Choroid plexus epithelial cell (primary cell): ENCODE data around the gene ZNF804B.

Experiments used
- DNase-seq: peaks from one replicate; pipeline ENCODE4 v3.0.0-alpha.2; 2010; ENCODE audit warnings: low read depth
- H3K4me3 ChIP-seq: 2 replicates; pipeline ENCODE4 v1.5.1; 2011; ENCODE audit warnings: low read depth, mild to moderate bottlenecking, control low read depth, low read length, moderate library complexity
- CTCF ChIP-seq: conservative IDR thresholded peaks from 2 replicates; pipeline ENCODE4 v1.5.1; 2011; ENCODE audit warnings: low read depth, mild to moderate bottlenecking, control low read depth, inconsistent platforms, low read length, moderate library complexity

The ZNF804B gene

DNA sequence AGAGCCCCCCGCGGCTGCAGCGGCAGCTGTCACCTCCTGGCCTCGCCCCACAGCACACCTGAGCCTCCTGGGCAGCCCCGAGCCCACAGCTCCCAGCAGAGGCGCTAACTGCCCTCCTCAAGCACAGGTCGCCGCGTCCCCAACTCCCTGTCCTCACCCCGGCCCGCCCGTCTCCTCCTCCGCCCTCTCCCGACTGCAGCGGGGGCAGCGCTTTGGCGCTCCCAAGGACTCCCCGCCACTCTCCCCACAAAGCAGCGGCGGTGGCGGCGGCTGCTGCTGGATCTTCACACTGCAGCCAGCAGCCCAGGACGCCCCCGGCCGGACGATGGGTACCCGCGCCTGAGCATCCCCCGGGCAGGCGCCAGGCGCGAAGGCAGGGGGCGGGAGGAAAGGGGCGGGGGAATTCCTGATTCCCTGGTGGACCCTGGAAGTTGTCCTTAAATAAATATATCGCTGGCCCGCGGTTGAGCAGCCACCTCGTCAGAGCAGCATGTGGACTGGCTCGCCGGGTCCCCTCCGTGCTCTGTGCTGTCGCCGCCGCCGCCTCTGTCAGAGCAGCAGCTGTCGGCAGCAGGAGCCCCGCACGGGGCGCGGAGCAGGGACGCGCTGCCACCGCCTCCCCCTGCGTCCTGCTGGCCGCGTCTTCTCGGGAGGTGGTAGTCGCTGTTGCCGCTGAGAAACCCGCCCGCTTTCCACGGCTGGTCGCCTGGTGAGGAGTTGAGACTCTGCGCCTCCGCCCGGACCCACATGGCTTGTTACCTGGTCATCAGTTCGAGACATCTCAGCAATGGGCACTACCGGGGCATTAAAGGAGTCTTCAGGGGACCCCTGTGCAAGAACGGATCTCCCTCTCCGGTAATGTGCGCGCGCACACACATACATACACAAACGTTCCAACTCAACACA is at the start of gene ZNF804B:
TSS of gene ZNF804B (plus strand) at position 471 of the 906 bp plus-strand sequence. CDS start at position 748, 277 bp downstream.
- H3K4me3 ChIP-seq = no peak within 1 kb of the TSS
- no peak for DNase-seq
- no peak for TF ChIP-seq CTCF

DNA sequence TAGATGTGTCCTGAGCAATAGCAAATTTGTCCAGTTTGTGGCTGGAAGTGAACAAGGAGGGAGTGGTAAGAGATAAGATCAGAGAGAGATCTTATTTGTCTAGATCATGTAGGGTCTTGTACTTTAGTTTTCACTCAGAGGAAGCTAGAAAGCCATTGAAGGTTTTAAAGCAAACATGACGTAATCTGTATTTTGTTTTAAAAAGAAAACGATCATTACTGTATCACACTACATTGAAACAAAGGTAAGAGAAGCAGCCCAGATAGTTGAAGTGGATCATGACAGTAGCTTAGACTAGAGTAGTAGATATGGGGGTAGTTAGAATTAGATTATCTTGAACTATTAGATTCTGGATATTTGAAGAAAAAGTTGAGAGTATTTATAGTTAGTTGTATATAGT is 23.6 kb upstream of the ZNF804B start:
- no peak for TF ChIP-seq CTCF
- DNase-seq = no peak
- no peak overlapping the region for H3K4me3 ChIP-seq

- DNase-seq = no peak
- no peak overlapping the region for H3K4me3 ChIP-seq
- no peak for TF ChIP-seq CTCF
Measured at GRCh38 chr7:88737632-88738031, 21.9 kb upstream of the ZNF804B start.

DNA sequence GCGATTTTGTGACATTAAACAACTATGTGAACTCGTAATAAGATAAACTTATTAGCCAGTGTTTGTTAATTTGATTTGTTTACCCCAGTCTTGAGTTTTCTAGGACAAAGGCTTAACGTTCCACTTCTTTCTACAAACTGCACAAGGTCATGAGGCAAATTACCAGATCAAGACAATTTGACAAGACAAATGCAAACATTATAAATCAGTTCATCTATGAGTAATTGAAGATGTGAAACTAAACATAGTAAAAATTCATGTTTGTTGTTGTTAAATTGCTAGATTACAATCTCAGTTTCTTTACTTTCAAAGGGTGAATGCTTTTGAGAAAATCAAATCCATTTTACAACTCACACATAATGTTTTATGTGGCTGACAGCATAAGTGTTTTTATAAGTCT is 13.4 kb upstream of the ZNF804B start:
- H3K4me3 ChIP-seq = no peak overlapping the region
- no peak for TF ChIP-seq CTCF
- no peak for DNase-seq

DNA sequence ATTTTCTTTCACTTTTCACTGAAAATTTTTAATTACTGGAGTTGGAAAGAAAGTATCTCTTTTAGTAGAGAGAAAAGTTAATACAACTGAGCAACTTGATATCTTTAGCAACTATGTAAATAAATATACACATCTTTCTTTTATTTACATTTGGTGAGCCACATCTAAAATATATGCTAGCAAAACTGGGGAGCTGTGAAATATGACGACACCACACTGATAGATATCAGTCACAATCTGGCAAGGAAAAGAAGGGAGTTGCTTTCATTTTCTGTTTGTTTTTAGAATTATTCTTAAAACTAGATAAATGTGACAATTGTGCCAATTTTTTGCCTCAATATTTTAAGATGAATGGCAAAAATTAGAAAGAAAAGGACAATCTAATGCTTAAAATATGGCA is 2.7 kb upstream of the ZNF804B start:
- DNase-seq = no peak
- TF ChIP-seq CTCF = no peak
- no peak overlapping the region for H3K4me3 ChIP-seq

GRCh38 chr7:88757371-88757770 is 2.1 kb upstream of the ZNF804B start:
- H3K4me3 ChIP-seq = no peak overlapping the region
- no peak for TF ChIP-seq CTCF
- no peak for DNase-seq
